Caco-2 (cell line): ENCODE data around the gene TENM3. TPM values are rescaled to one million over a fixed set of nuclear protein-coding genes. Genes with fewer than 3 reads are reported as not detected.

Experiments
- BruUV-seq: library from RNA; stranded (reverse); fragments of 400-500 nt; replicated peaks from 2 replicates; lab custom pipeline; 2021; lab: Mats Ljungman, UMichigan
- CTCF ChIA-PET: fragments of 300-600 bp; sonication (Branson Sonifier 250); formaldehyde crosslinking; loops from one replicate; lab custom pipeline; 2022; ENCODE audit warnings: antibody characterized with exemption; lab: Charles Lee
- POLR2A ChIA-PET: fragments of 300-600 bp; sonication (Branson Sonifier 250); formaldehyde crosslinking; loops from one replicate; lab custom pipeline; 2022; ENCODE audit warnings: antibody characterized with exemption; lab: Charles Lee
- DNase-seq, 2 experiments: peaks; one replicate each; pipeline versions ENCODE4 v3.0.0 to v3.0.0-alpha.2; 2020 to 2022
- H3K27me3 ChIP-seq: replicated peaks from 2 replicates; pipeline ENCODE4 v1.6.0; 2011; ENCODE audit warnings: low read length; ENCODE audit not compliant: control insufficient read depth, insufficient read depth
- H3K36me3 ChIP-seq: 2 replicates; pipeline ENCODE4 v1.5.1; 2011; ENCODE audit warnings: low read length; ENCODE audit not compliant: control insufficient read depth, insufficient read depth
- H3K4me1 ChIP-seq: fragments of 250-450 bp; sonication (Bioruptor Pico); 2 replicates; pipeline ENCODE4 v1.5.1; 2020; ENCODE audit warnings: mild to moderate bottlenecking
- H3K4me3 ChIP-seq: 2 replicates; pipeline ENCODE4 v1.5.1; 2011; ENCODE audit warnings: low read depth, mild to moderate bottlenecking, control low read depth, low read length
- H3K9me3 ChIP-seq: fragments of 250-450 bp; sonication (Bioruptor Pico); 2 replicates; pipeline ENCODE4 v1.5.1; 2020; ENCODE audit warnings: mild to moderate bottlenecking, moderate library complexity
- H3K27ac Mint-ChIP-seq: one replicate; pipeline ENCODE4 v1.8.0; 2022; ENCODE audit warnings: mixed read lengths; ENCODE audit not compliant: unreplicated experiment
- H3K27me3 Mint-ChIP-seq: one replicate; pipeline ENCODE4 v1.8.0; 2022; ENCODE audit warnings: mixed read lengths; ENCODE audit not compliant: insufficient read depth, unreplicated experiment
- H3K36me3 Mint-ChIP-seq: one replicate; pipeline ENCODE4 v1.8.0; 2022; ENCODE audit warnings: mild to moderate bottlenecking, mixed read lengths; ENCODE audit not compliant: insufficient read depth, unreplicated experiment
- H3K4me1 Mint-ChIP-seq: one replicate; pipeline ENCODE4 v1.8.0; 2022; ENCODE audit warnings: low read depth, mixed read lengths; ENCODE audit not compliant: unreplicated experiment
- H3K4me3 Mint-ChIP-seq: one replicate; pipeline ENCODE4 v1.8.0; 2022; ENCODE audit warnings: mild to moderate bottlenecking, moderate library complexity, mixed read lengths; ENCODE audit not compliant: unreplicated experiment
- H3K9me3 Mint-ChIP-seq: one replicate; pipeline ENCODE4 v1.8.0; 2022; ENCODE audit warnings: mixed read lengths; ENCODE audit not compliant: unreplicated experiment
- CTCF ChIP-seq, 2 experiments: fragments of 200-600 bp in 1 of 2; IDR thresholded peaks; 1 replicate in 1 of 2; 2 replicates in 1 of 2; pipeline versions ENCODE4 v1.5.1 to v1.8.0; 2011 to 2022; ENCODE audit warnings: antibody characterized with exemption in 1 of 2, control low read depth in 1 of 2, inconsistent platforms in 1 of 2, low read depth in 1 of 2, low read length in 1 of 2, mild to moderate bottlenecking in 1 of 2, moderate library complexity in 1 of 2; ENCODE audit not compliant: insufficient read depth in 1 of 2, severe bottlenecking in 1 of 2, unreplicated experiment in 1 of 2
- intact Hi-C: fragments of 100-400 bp; cut with micrococcal nuclease; formaldehyde crosslinking; loops from one replicate; pipeline ENCODE4 v1.10.0; 2022; ENCODE audit not compliant: unreplicated experiment
- total RNA-seq: library from RNA; stranded (reverse); gene quantifications from 2 replicates; pipeline ENCODE4 v1.2.3, GENCODE V29; 2022

TENM3 gene
- total RNA-seq, 1 experiment from 2014 or later = 94.7 TPM

GRCh38 chr4:182608525-182608924 is 365.3 kb downstream of the TENM3 start:
- H3K9me3 Mint-ChIP-seq = no peaks in the 10 kb centered on the region
- H3K9me3 ChIP-seq = no peaks in the 10 kb centered on the region
- BruUV-seq = no TSS peak
- ChIA-PET CTCF (no interaction called here), POLR2A (interaction anchor here (0.6 kb wide), 1 partner anchor 866 kb away, joined by 3 read pairs; no protein-coding TSS in a partner anchor)
- H3K4me1 ChIP-seq = no peaks in the 10 kb centered on the region
- H3K4me3 Mint-ChIP-seq = no peak overlapping the region
- H3K27me3 ChIP-seq = no peaks in the 10 kb centered on the region
- intact Hi-C loops = no loop called here
- H3K4me3 ChIP-seq = no peak overlapping the region
- H3K36me3 Mint-ChIP-seq = peaks cover 6% of the 10 kb centered on the region
- TF ChIP-seq CTCF (IDR thresholded peaks at IDR 0.05; ENCODE audit: insufficient read depth in 1 of 2, low read depth in 1 of 2, low read length in 1 of 2, severe bottlenecking in 1 of 2, unreplicated experiment in 1 of 2) = no peak
- no peak for DNase-seq
- H3K36me3 ChIP-seq = no peaks in the 10 kb centered on the region
- H3K27me3 Mint-ChIP-seq = no peaks in the 10 kb centered on the region
- H3K27ac Mint-ChIP-seq = no peak overlapping the region
- no peaks in the 10 kb centered on the region for H3K4me1 Mint-ChIP-seq

- H3K4me1 Mint-ChIP-seq = peaks cover 6% of the 10 kb centered on the region
- H3K36me3 Mint-ChIP-seq = peaks cover 5% of the 10 kb centered on the region
- intact Hi-C loops = no loop called here
These were observed 373.3 kb downstream of the TENM3 start for GRCh38 chr4:182616476-182616875.

GRCh38 chr4:182619660-182620059 is 376.5 kb downstream of the TENM3 start:
- Histone ChIP-seq H3K4me1 (no peaks in the 10 kb centered on the region), H3K27me3 (no peaks in the 10 kb centered on the region), H3K9me3 (no peaks in the 10 kb centered on the region), H3K36me3 (no peaks in the 10 kb centered on the region), H3K4me3 (no peak overlapping the region)
- peaks cover 6% of the 10 kb centered on the region for H3K4me1 Mint-ChIP-seq
- CTCF ChIA-PET = no interaction called here
- no peak overlapping the region for H3K27ac Mint-ChIP-seq
- peaks cover 13% of the 10 kb centered on the region for H3K36me3 Mint-ChIP-seq
- POLR2A ChIA-PET = no interaction called here
- H3K4me3 Mint-ChIP-seq = no peak overlapping the region
- DNase-seq = no peak
- no peak for TF ChIP-seq CTCF (IDR thresholded peaks at IDR 0.05; ENCODE audit: insufficient read depth in 1 of 2, low read depth in 1 of 2, low read length in 1 of 2, severe bottlenecking in 1 of 2, unreplicated experiment in 1 of 2)
- no peaks in the 10 kb centered on the region for H3K9me3 Mint-ChIP-seq
- no TSS peak for BruUV-seq
- intact Hi-C loops = no loop called here
- H3K27me3 Mint-ChIP-seq = no peaks in the 10 kb centered on the region

More at GRCh38 chr4:182616476-182616875, 373.3 kb downstream of the TENM3 start:
- H3K4me1 ChIP-seq = no peaks in the 10 kb centered on the region
- no peaks in the 10 kb centered on the region for H3K27me3 ChIP-seq
- TF ChIP-seq CTCF (IDR thresholded peaks at IDR 0.05; ENCODE audit: insufficient read depth in 1 of 2, low read depth in 1 of 2, low read length in 1 of 2, severe bottlenecking in 1 of 2, unreplicated experiment in 1 of 2) = no peak
- DNase-seq = no peak
- H3K9me3 ChIP-seq = no peaks in the 10 kb centered on the region
- no TSS peak for BruUV-seq
- no peak overlapping the region for H3K27ac Mint-ChIP-seq
- H3K4me3 ChIP-seq = no peak overlapping the region
- no peaks in the 10 kb centered on the region for H3K27me3 Mint-ChIP-seq
- ChIA-PET POLR2A (no interaction called here), CTCF (no interaction called here)
- H3K36me3 ChIP-seq = no peaks in the 10 kb centered on the region
- H3K9me3 Mint-ChIP-seq = no peaks in the 10 kb centered on the region
- H3K4me3 Mint-ChIP-seq = no peak overlapping the region
